GM20000 (cell line): ENCODE data around the gene FAM114A1.
A peak's percentile ranks its signal among the peaks of the same experiment; 100 is the strongest.
"Not testable (repeated sequence)": the region's sequence is repeated elsewhere in the genome, so short reads cannot be mapped to it uniquely, and the experiment has no call there.

Experiments
- DNase-seq: peaks from one replicate; pipeline ENCODE4 v3.0.0; 2012; ENCODE audit warnings: low spot score
- CTCF ChIP-seq: IDR thresholded peaks from 2 replicates; pipeline ENCODE4 v1.5.1; 2012; ENCODE audit warnings: mild to moderate bottlenecking, control low read depth; ENCODE audit errors: extremely low read depth, missing control alignments

The FAM114A1 gene

GRCh38 chr4:38955957-38956356 is 88.4 kb downstream of the FAM114A1 start:
- TF ChIP-seq CTCF, result no peak

GRCh38 chr4:38957261-38957815 is 89.7 kb downstream of the FAM114A1 start:
- peak; percentile 8 for DNase-seq
- TF ChIP-seq CTCF, result no peak

More at GRCh38 chr4:38955957-38956356, 88.4 kb downstream of the FAM114A1 start:
- DNase-seq, result no peak

GRCh38 chr4:38957893-38958292 is 90.3 kb downstream of the FAM114A1 start:
- no peak for TF ChIP-seq CTCF
- no peak for DNase-seq

GRCh38 chr4:38958453-38959190 is 91.0 kb downstream of the FAM114A1 start:
- no peak for DNase-seq
- no peak for TF ChIP-seq CTCF

- not testable (repeated sequence) for DNase-seq
Observed at GRCh38 chr4:38959248-38959647, 91.6 kb downstream of the FAM114A1 start.

GRCh38 chr4:38964942-38965775 is 97.6 kb downstream of the FAM114A1 start:
- no peak for TF ChIP-seq CTCF
- DNase-seq, result no peak

- no peak for TF ChIP-seq CTCF
- DNase-seq, result no peak
Observed at GRCh38 chr4:38965866-38966265, 98.3 kb downstream of the FAM114A1 start.
